NCI-H2107 (cell line): ENCODE data around the gene DUS1L.

ENCODE experiments used
- DNase-seq: peaks from one replicate; lab custom pipeline; 2025; lab: John Stamatoyannopoulos, UW

DUS1L gene

GRCh38 chr17:82023447-82024241 lies 42.0 kb downstream of the DUS1L start:
- no peak for DNase-seq

- peak; percentile 98 for DNase-seq
Measured at GRCh38 chr17:82022981-82023446, 42.6 kb downstream of the DUS1L start, which contains the start of gene LRRC45. TSS of gene LRRC45 (plus strand) at chr17:82023305. CDS start at chr17:82023644, 339 bp downstream.

- DNase-seq: no peak
Measured at GRCh38 chr17:82022310-82022980, 43.2 kb downstream of the DUS1L start, which contains the start of gene CENPX. TSS of gene CENPX (minus strand) at chr17:82022878. CDS start at chr17:82022861, 17 bp downstream.

- no peak for DNase-seq
Measured at GRCh38 chr17:82021900-82022309, 43.7 kb downstream of the DUS1L start.

- peak; percentile 47 for DNase-seq
Measured at GRCh38 chr17:82021107-82021899, 44.3 kb downstream of the DUS1L start.

GRCh38 chr17:82020572-82021106 lies 45.0 kb downstream of the DUS1L start:
- DNase-seq: no peak

- DNase-seq: no peak
Measured at GRCh38 chr17:82019690-82020571, 45.7 kb downstream of the DUS1L start.

GRCh38 chr17:82018989-82019689 lies 46.5 kb downstream of the DUS1L start:
- no peak for DNase-seq

- DNase-seq: no peak
Measured at GRCh38 chr17:82018152-82018988, 47.2 kb downstream of the DUS1L start.

- no peak for DNase-seq
Measured at GRCh38 chr17:82017612-82018151, 47.9 kb downstream of the DUS1L start.

GRCh38 chr17:82016875-82017459 lies 48.6 kb downstream of the DUS1L start:
- DNase-seq: no peak

GRCh38 chr17:82016061-82016874 lies 49.3 kb downstream of the DUS1L start:
- no peak for DNase-seq

GRCh38 chr17:82015311-82015971 lies 50.2 kb downstream of the DUS1L start:
- DNase-seq: no peak

GRCh38 chr17:82014971-82015310 lies 50.7 kb downstream of the DUS1L start:
- DNase-seq: no peak

- DNase-seq: no peak
Measured at GRCh38 chr17:82014432-82014831, 51.2 kb downstream of the DUS1L start.

GRCh38 chr17:82013772-82014321 lies 51.8 kb downstream of the DUS1L start:
- DNase-seq: no peak

GRCh38 chr17:82013341-82013740 lies 52.3 kb downstream of the DUS1L start:
- DNase-seq: no peak
